IPS-18a (cell line): Measurements from ENCODE around the gene HTT.

Experiments
- H3K27ac ChIP-seq: one replicate; pipeline ENCODE4 v1.5.1; 2013; ENCODE audit warnings: low read length
- H3K27me3 ChIP-seq: one replicate; pipeline ENCODE4 v1.6.1; 2013; ENCODE audit warnings: mild to moderate bottlenecking, low read length; ENCODE audit not compliant: control insufficient read depth, insufficient read depth
- H3K36me3 ChIP-seq: one replicate; pipeline ENCODE4 v1.6.1; 2013; ENCODE audit warnings: low read depth, low read length; ENCODE audit not compliant: control insufficient read depth
- H3K4me1 ChIP-seq: one replicate; pipeline ENCODE4 v1.6.1; 2013; ENCODE audit warnings: low read depth, low read length; ENCODE audit not compliant: control insufficient read depth
- H3K4me3 ChIP-seq: one replicate; pipeline ENCODE4 v1.5.1; 2013; ENCODE audit warnings: low read length
- H3K9ac ChIP-seq: one replicate; pipeline ENCODE4 v1.6.1; 2013; ENCODE audit warnings: mild to moderate bottlenecking, low read length, moderate library complexity
- H3K9me3 ChIP-seq: one replicate; pipeline ENCODE4 v1.6.1; 2013; ENCODE audit warnings: low read depth, low read length; ENCODE audit not compliant: control insufficient read depth

Gene HTT

DNA sequence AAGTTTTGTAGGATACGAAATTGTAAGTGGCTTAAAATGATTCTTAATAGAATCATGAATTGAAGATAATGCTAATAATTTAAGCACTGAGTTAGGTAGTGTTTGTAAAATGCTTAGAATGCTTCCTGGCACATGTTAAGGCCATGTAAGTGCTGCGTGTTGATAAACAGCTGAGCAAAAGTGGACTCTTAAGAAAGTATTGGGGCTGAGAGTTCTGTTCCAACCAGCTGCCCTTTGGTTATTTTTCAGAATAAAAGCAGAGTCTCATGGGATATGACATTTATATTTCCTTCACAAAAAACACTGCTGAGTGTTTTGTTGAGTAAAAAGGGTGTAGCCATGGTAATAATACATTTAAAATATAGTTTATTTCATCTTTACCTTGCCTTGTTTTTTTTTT is 42.5 kb downstream of the HTT start:
- Histone ChIP-seq H3K27me3 (no peaks in the 10 kb centered on the region), H3K9ac (no peak overlapping the region), H3K4me3 (no peak overlapping the region), H3K27ac (no peak overlapping the region), H3K4me1 (no peaks in the 10 kb centered on the region), H3K36me3 (peaks cover 62% of the 10 kb centered on the region), H3K9me3 (no peaks in the 10 kb centered on the region)

DNA sequence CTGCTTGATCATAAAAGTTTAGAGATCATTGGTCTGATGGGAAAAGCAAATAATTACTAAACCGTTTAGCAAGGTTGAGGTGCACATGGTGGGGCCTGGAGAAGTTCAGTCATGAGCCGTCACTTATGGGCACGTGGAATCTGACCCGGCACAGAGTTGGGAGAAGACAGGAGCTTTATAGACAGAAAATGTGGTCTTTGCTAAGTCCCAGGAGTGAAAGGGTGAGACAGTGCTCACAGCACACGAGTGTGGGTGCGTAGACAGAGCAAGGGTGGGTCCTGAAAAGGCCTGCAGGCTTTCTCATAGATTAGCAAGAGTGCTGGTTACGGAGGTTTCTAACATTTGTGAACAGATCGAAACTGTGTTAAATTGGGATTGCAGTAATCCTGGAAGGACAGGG is 43.8 kb downstream of the HTT start:
- Histone ChIP-seq H3K36me3 (peaks cover 60% of the 10 kb centered on the region), H3K9me3 (no peaks in the 10 kb centered on the region), H3K9ac (no peak overlapping the region), H3K27ac (no peak overlapping the region), H3K27me3 (no peaks in the 10 kb centered on the region), H3K4me3 (no peak overlapping the region), H3K4me1 (no peaks in the 10 kb centered on the region)

DNA sequence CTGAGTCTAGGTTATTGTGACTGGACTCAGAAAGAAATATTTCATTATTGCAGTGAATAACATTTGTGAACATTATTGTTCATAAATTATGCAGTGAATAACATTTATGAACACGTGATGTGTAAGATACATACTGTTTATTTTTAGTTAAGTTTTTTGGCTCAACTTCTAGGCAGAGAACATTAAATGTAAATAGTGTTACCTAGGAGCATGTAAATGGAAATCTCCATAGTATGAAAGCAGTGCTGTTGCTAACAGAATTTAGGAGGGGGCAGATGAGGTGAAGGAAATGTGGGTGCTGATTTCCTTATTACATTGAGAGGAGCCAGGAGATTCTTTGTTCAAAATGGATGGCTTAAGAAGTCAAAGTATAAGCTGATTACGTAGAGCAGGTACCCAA is 45.0 kb downstream of the HTT start:
- peaks cover 64% of the 10 kb centered on the region for H3K36me3 ChIP-seq
- H3K4me3 ChIP-seq: no peak overlapping the region
- H3K9ac ChIP-seq: no peak overlapping the region
- no peaks in the 10 kb centered on the region for H3K4me1 ChIP-seq
- H3K27ac ChIP-seq: no peak overlapping the region
- no peaks in the 10 kb centered on the region for H3K9me3 ChIP-seq
- no peaks in the 10 kb centered on the region for H3K27me3 ChIP-seq

DNA sequence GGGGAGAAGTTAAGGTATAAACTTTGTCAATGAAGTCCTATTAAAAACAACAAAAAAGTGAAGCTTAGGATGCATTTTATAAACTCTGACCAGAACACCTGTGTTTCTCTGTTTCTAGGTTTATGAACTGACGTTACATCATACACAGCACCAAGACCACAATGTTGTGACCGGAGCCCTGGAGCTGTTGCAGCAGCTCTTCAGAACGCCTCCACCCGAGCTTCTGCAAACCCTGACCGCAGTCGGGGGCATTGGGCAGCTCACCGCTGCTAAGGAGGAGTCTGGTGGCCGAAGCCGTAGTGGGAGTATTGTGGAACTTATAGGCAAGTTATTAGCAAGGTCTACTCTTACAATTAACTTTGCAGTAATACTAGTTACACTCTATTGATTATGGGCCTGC is 46.6 kb downstream of the HTT start:
- Histone ChIP-seq H3K9ac (no peak overlapping the region), H3K27me3 (no peaks in the 10 kb centered on the region), H3K36me3 (peaks cover 53% of the 10 kb centered on the region), H3K4me1 (no peaks in the 10 kb centered on the region), H3K4me3 (no peak overlapping the region), H3K9me3 (no peaks in the 10 kb centered on the region), H3K27ac (no peak overlapping the region)

DNA sequence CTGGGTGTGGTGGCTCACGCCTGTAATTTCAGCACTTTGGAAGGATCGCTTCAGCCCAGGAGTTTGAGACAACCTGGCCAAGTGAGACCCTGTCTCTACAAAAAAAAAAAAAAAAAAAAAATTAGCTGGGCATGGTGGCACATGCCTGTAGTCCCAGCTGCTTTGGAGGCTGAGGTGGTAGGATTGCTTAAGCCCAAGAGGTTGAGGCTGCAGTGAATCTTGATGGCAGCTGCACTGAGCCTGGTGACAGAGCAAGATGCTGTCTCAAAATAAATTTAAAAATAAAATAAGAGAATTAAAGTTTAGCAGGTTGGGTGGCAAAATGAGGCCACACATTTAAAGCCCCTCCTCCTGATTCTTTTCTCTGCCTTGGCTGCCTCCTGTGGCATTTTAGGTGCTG is 47.1 kb downstream of the HTT start:
- no peak overlapping the region for H3K9ac ChIP-seq
- H3K27me3 ChIP-seq: no peaks in the 10 kb centered on the region
- H3K9me3 ChIP-seq: no peaks in the 10 kb centered on the region
- H3K4me1 ChIP-seq: no peaks in the 10 kb centered on the region
- H3K36me3 ChIP-seq: peaks cover 48% of the 10 kb centered on the region
- no peak overlapping the region for H3K27ac ChIP-seq
- H3K4me3 ChIP-seq: no peak overlapping the region

DNA sequence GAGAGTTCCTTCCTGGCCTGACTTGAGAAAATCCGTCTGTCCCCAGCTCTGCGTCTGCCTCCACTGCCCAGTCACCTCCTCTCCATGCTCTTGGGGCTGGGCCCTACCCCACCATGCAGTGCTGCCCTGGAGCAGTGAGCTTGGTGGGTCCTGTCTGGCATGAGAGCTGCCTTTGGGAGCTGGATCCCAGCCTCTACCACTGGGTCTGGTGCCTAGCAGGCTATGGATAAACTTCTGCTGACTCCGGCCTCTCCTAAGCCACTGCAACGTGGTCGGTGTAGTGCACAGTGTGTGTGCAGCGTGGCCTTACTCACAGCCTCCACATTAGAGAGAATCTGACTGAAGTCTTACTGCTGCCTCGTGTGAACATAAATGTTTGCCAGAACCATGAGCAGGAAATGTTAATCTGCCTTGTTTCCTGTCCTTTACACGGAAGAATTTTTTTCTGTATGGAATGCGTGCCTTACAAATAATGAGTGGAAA is 47.6 kb downstream of the HTT start:
- Histone ChIP-seq H3K27me3 (no peaks in the 10 kb centered on the region), H3K36me3 (peaks cover 47% of the 10 kb centered on the region), H3K27ac (no peak overlapping the region), H3K4me1 (no peaks in the 10 kb centered on the region), H3K9me3 (no peaks in the 10 kb centered on the region), H3K9ac (no peak overlapping the region), H3K4me3 (no peak overlapping the region)

DNA sequence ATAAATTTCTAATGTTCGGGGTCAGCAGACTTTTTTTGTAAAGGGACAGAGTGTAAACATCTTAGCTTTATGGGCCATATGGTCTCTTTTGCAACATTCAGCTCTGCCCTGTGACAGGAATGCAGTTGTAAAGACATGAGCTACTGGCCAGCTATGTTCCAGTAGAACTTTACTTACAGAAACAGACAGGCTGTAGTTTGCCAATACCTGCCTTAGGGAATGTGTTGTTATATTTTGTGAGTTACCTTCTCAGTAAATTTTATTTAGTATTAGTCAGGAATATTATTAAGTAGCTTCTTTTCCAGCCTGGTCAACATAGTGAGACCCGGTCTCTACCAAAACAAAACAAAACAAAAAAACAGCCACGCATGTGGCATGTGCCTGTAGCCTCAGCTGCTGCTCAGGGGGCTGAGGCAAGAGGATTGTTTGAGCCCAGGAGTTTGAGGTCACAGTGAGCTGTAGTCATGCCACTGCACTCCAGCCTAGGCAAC is 48.7 kb downstream of the HTT start:
- no peak overlapping the region for H3K27ac ChIP-seq
- peaks cover 51% of the 10 kb centered on the region for H3K36me3 ChIP-seq
- no peak overlapping the region for H3K9ac ChIP-seq
- no peaks in the 10 kb centered on the region for H3K27me3 ChIP-seq
- H3K9me3 ChIP-seq: no peaks in the 10 kb centered on the region
- H3K4me1 ChIP-seq: no peaks in the 10 kb centered on the region
- no peak overlapping the region for H3K4me3 ChIP-seq

DNA sequence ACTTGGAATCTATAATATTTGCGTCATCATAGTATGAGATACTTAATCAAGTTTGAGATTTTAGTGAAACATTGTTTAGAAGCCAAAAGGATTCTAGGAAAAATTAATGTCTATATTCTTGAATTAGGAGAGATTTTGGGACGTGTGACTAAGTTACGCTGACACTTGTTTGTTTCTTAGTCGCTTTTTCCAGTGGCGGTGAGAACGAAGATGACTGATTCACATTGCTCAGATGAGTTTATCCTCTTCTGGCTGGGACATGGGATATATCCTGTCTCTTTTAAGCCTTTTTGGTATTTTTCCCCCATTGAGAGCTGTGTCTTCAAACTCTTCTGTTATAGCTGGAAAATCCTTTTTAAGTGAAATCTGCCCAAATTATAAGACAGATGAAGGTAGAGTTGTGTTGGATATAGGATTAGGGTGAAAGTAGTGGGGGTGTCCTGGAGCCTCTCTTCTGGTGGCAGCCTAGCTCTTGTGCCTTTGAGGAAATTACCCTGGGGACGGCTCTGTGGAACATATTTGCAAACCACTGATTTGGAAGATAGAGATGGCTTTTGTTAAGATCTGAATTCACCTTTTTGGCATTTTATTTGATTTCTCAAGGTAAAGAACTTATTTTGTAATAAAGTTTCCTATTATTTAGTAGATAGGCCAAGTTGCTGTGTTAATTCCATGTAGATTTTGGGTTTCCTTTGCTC is 49.7 kb downstream of the HTT start:
- peaks cover 57% of the 10 kb centered on the region for H3K36me3 ChIP-seq
- no peaks in the 10 kb centered on the region for H3K9me3 ChIP-seq
- no peaks in the 10 kb centered on the region for H3K27me3 ChIP-seq
- H3K4me3 ChIP-seq: no peak overlapping the region
- no peaks in the 10 kb centered on the region for H3K4me1 ChIP-seq
- no peak overlapping the region for H3K9ac ChIP-seq
- H3K27ac ChIP-seq: no peak overlapping the region

DNA sequence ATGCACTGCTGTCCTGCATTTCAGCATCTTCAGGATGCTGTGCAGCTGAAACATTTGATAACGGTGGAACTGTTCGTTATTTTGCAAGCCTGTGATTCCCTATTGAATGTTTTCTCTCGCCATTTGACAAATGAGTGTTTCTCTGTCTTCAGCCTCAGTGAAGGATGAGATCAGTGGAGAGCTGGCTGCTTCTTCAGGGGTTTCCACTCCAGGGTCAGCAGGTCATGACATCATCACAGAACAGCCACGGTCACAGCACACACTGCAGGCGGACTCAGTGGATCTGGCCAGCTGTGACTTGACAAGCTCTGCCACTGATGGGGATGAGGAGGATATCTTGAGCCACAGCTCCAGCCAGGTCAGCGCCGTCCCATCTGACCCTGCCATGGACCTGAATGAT is 52.6 kb downstream of the HTT start:
- H3K4me1 ChIP-seq: no peaks in the 10 kb centered on the region
- no peaks in the 10 kb centered on the region for H3K27me3 ChIP-seq
- H3K9me3 ChIP-seq: no peaks in the 10 kb centered on the region
- H3K36me3 ChIP-seq: peaks cover 61% of the 10 kb centered on the region
- no peak overlapping the region for H3K4me3 ChIP-seq
- no peak overlapping the region for H3K9ac ChIP-seq
- no peak overlapping the region for H3K27ac ChIP-seq

DNA sequence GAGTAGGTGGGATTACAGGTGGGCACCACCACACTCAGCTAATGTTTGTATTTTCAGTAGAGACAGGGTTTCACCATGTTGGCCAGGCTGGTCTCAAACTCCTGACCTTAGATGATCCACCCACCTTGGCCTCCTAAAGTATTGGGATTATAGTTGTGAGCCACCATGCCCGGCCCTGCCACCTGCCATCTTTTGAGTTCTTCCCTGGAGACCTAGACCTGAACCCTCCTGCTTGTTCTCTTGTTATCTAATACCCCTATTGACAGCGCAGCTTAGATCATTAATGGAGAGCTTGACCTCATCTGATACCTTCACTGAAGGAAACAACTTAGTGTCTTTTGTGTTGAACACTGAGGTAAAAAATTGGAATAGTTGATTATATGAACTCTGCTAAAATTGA is 53.6 kb downstream of the HTT start:
- H3K4me3 ChIP-seq: no peak overlapping the region
- no peaks in the 10 kb centered on the region for H3K27me3 ChIP-seq
- H3K9me3 ChIP-seq: no peaks in the 10 kb centered on the region
- no peak overlapping the region for H3K27ac ChIP-seq
- H3K36me3 ChIP-seq: peaks cover 67% of the 10 kb centered on the region
- H3K9ac ChIP-seq: no peak overlapping the region
- H3K4me1 ChIP-seq: no peaks in the 10 kb centered on the region

DNA sequence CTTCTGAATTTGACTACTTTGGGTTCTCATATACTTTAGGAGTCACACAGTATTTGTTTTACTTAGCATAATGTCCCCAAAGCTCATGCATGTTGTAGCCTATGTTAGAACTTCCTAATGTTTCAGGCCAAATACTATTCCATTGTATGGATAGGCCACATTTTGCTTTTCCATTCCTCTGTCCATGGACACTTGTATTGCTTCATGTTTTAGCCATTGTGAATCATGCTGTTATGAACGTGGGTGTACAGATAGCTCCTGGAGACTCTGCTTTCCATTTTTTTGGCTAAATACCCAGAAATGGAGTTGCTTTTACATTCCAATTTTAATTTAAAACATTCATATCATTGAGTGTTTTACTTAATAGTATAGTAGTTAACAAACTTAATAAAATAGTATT is 54.5 kb downstream of the HTT start:
- no peak overlapping the region for H3K4me3 ChIP-seq
- no peaks in the 10 kb centered on the region for H3K27me3 ChIP-seq
- H3K27ac ChIP-seq: no peak overlapping the region
- no peaks in the 10 kb centered on the region for H3K9me3 ChIP-seq
- H3K36me3 ChIP-seq: peaks cover 71% of the 10 kb centered on the region
- no peaks in the 10 kb centered on the region for H3K4me1 ChIP-seq
- H3K9ac ChIP-seq: no peak overlapping the region

DNA sequence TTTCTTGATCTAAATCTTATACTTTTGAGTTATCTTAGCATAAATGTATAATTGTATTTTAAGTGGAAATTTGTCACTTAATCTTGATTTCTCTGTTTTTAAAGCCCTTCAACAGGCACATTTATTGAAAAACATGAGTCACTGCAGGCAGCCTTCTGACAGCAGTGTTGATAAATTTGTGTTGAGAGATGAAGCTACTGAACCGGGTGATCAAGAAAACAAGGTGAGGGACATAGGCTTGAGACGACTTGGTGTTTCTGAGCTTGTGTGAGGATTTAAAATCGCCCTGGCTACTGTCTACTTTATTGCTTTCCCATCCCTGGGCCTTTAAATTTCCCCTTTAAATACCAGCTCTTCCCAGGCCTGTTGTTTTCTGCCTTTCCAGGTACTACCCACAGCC is 55.7 kb downstream of the HTT start:
- H3K27me3 ChIP-seq: no peaks in the 10 kb centered on the region
- no peak overlapping the region for H3K4me3 ChIP-seq
- no peaks in the 10 kb centered on the region for H3K9me3 ChIP-seq
- H3K4me1 ChIP-seq: no peaks in the 10 kb centered on the region
- peaks cover 83% of the 10 kb centered on the region for H3K36me3 ChIP-seq
- no peak overlapping the region for H3K9ac ChIP-seq
- no peak overlapping the region for H3K27ac ChIP-seq
